Transverse colon (tissue), 4 donors: ENCODE measurements around the gene RDH16.

ENCODE experiments used
- CTCF ChIP-seq, 5 experiments: fragments of 200-600 bp in 3 of 5; fragments of 450-650 bp in 2 of 5; sonication (generic) in 3 of 5; IDR thresholded peaks; 1 replicate in 2 of 5; 2 replicates in 3 of 5; pipeline ENCODE4 v1.5.1; 2016 to 2017; ENCODE audit warnings: antibody characterized with exemption in 5 of 5, inconsistent platforms in 3 of 5, mild to moderate bottlenecking in 2 of 5, moderate library complexity in 1 of 5
- EP300 ChIP-seq: sonication (generic); formaldehyde crosslinking; IDR thresholded peaks from one replicate; pipeline ENCODE4 v1.6.1; 2017; ENCODE audit warnings: antibody characterized with exemption, low read depth
- POLR2A ChIP-seq: fragments of 450-650 bp; IDR thresholded peaks from one replicate; pipeline ENCODE4 v1.6.1; 2016; ENCODE audit warnings: antibody characterized with exemption, mild to moderate bottlenecking, moderate library complexity
- POLR2AphosphoS5 ChIP-seq, 3 donors: sonication (generic); formaldehyde crosslinking; IDR thresholded peaks; one replicate each; pipeline ENCODE4 v1.6.1; 2016; ENCODE audit warnings: antibody characterized with exemption in 3 of 3

DNA sequence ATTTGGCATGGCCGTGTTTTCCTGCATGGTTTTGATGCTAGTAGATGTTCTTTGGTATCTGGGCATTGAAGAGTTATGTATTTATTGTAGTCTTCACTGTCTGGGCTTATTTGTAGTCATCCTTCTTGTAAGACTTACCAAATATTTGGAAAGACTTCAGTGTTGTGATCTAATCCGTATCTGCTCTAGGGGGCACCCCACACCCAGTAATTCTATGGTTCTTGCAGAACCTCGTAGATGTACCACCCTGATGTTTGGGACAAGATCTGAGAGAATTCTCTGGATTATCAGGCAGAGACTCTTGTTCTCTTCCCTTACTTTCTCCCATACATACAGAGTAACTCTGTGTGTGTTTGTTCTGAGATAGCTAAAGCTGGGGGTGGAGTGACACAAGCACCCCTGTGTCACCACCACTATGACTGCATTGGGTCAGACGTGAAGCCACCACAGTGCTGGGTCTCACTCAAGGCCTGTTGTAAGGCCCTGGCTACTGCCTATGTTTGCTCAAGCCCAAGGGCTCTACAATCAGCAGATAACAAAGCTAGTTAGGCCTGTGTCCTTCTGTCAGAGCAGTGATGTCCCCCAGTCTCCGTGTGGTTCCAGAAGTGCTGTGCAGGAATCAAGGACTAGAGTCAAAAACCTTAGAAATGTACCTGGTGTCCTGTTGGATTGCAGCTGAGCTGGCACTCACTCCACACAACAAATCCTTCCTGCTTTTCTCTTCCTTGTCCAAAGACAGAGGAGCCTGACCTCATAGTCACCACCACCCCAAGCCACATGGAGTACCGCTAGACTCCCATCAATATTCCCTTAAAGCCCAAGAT lies 9.6 kb downstream of the RDH16 start:
- no peak for TF ChIP-seq CTCF (IDR thresholded peaks at IDR 0.05)
- TF ChIP-seq POLR2AphosphoS5 (IDR thresholded peaks at IDR 0.05), result no peak
- no peak for TF ChIP-seq EP300
- no peak for TF ChIP-seq POLR2A
